H1 (cell line): Measurements from ENCODE around the gene CALCOCO2. TPM values are rescaled to one million over a fixed set of nuclear protein-coding genes. Genes with fewer than 3 reads are reported as not detected.
A peak's percentile ranks its signal among the peaks of the same experiment; 100 is the strongest.

ENCODE experiments used
- CTCF ChIA-PET: fragments of 300-600 bp; sonication (Branson Sonifier 250); formaldehyde crosslinking; loops from one replicate; lab custom pipeline; 2021; ENCODE audit not compliant: partially characterized antibody; lab: Charles Lee
- POLR2A ChIA-PET: fragments of 300-600 bp; sonication (Branson Sonifier 250); formaldehyde crosslinking; loops from one replicate; lab custom pipeline; 2021; ENCODE audit warnings: inconsistent platforms; ENCODE audit not compliant: partially characterized antibody; lab: Charles Lee
- DNase-seq, 2 experiments: peaks; one replicate each; pipeline versions ENCODE4 v3.0.0 to v3.0.0-alpha.2; 2010 to 2022; ENCODE audit warnings: low spot score in 2 of 2, low read depth in 1 of 2, mixed read lengths in 1 of 2
- FAIRE-seq: peaks from 2 replicates; lab custom pipeline; 2011; peaks lifted over from hg19 to GRCh38; lab: Jason Lieb, UNC
- H2AFZ ChIP-seq: 2 replicates; pipeline ENCODE4 v1.8.1; 2012; ENCODE audit warnings: low read length, inconsistent platforms
- H2AK5ac ChIP-seq: 2 replicates; pipeline ENCODE4 v1.6.1; 2013; ENCODE audit warnings: low read depth, low read length
- H2BK120ac ChIP-seq: replicated peaks from 2 replicates; pipeline ENCODE3; 2013; ENCODE audit warnings: low read depth, low read length, inconsistent platforms
- H2BK12ac ChIP-seq: 2 replicates; pipeline ENCODE4 v1.6.1; 2013; ENCODE audit warnings: low read depth, low read length
- H2BK15ac ChIP-seq: 2 replicates; pipeline ENCODE4 v1.6.1; 2013; ENCODE audit warnings: low read length
- H2BK20ac ChIP-seq: 2 replicates; pipeline ENCODE4 v1.6.1; 2013; ENCODE audit warnings: low read length
- H2BK5ac ChIP-seq: 2 replicates; pipeline ENCODE4 v1.6.1; 2013; ENCODE audit warnings: low read depth, low read length
- H3K14ac ChIP-seq: 2 replicates; pipeline ENCODE4 v1.6.1; 2013; ENCODE audit warnings: inconsistent platforms; ENCODE audit not compliant: insufficient read length
- H3K18ac ChIP-seq: 2 replicates; pipeline ENCODE4 v1.6.1; 2013; ENCODE audit warnings: low read length; ENCODE audit errors: extremely low read depth
- H3K23ac ChIP-seq: 2 replicates; pipeline ENCODE4 v1.6.1; 2013; ENCODE audit warnings: inconsistent platforms; ENCODE audit not compliant: insufficient read length
- H3K23me2 ChIP-seq: 2 replicates; pipeline ENCODE4 v1.6.1; 2013; ENCODE audit warnings: low read depth, low read length
- H3K27ac ChIP-seq: 2 replicates; pipeline ENCODE4 v1.6.1; 2011; ENCODE audit warnings: low read depth, low read length, inconsistent platforms
- H3K27me3 ChIP-seq, 4 experiments: replicated peaks in 1 of 4; 1 replicate in 1 of 4; 2 replicates in 3 of 4; pipeline versions ENCODE4 v1.6.1 to v1.8.1; 2011 to 2013; ENCODE audit warnings: low read length in 3 of 4, mild to moderate bottlenecking in 3 of 4, inconsistent platforms in 2 of 4, mixed read lengths in 2 of 4, moderate library complexity in 1 of 4; ENCODE audit not compliant: control insufficient read depth in 3 of 4, insufficient read depth in 3 of 4; ENCODE audit errors: extremely low read depth in 1 of 4
- H3K36me3 ChIP-seq, 4 experiments: 2 replicates each; pipeline versions ENCODE4 v1.6.1 to v1.8.1; 2011 to 2013; ENCODE audit warnings: mild to moderate bottlenecking in 4 of 4, low read length in 3 of 4, moderate library complexity in 2 of 4, control low read depth in 1 of 4, inconsistent platforms in 1 of 4; ENCODE audit not compliant: insufficient read depth in 4 of 4, control insufficient read depth in 2 of 4
- H3K4ac ChIP-seq: replicated peaks from 2 replicates; pipeline ENCODE3; 2013; ENCODE audit warnings: low read length, low read depth, mixed read lengths, inconsistent platforms; ENCODE audit not compliant: insufficient read length
- H3K4me1 ChIP-seq, 4 experiments: replicated peaks in 1 of 4; 1 replicate in 1 of 4; 2 replicates in 3 of 4; pipeline versions ENCODE4 v1.6.1 to v1.8.1; 2011 to 2013; ENCODE audit warnings: low read length in 3 of 4, inconsistent platforms in 2 of 4, mixed read lengths in 1 of 4; ENCODE audit not compliant: insufficient read depth in 4 of 4, control insufficient read depth in 3 of 4
- H3K4me2 ChIP-seq, 2 experiments: 2 replicates each; pipeline versions ENCODE4 v1.6.1 to v1.8.1; 2011 to 2013; ENCODE audit warnings: low read depth in 2 of 2, low read length in 2 of 2, control low read depth in 1 of 2, inconsistent platforms in 1 of 2, mild to moderate bottlenecking in 1 of 2; ENCODE audit not compliant: insufficient read depth in 1 of 2
- H3K4me3 ChIP-seq, 4 experiments: fragments of 200-600, 300-600 bp in 1 of 4; sonication (generic), shearing (Covaris generic), sonication (Bioruptor Twin) in 1 of 4; 2 replicates each; pipeline versions ENCODE4 v1.5.1 to v1.8.1; 2011 to 2016; ENCODE audit warnings: low read length in 4 of 4, low read depth in 3 of 4, control low read depth in 2 of 4, inconsistent platforms in 2 of 4, mild to moderate bottlenecking in 2 of 4, mixed read lengths in 1 of 4, moderate library complexity in 1 of 4; ENCODE audit not compliant: insufficient read depth in 2 of 4; ENCODE audit errors: extremely low read depth in 1 of 4
- H3K56ac ChIP-seq: replicated peaks from 2 replicates; pipeline ENCODE3; 2013; ENCODE audit warnings: low read depth, mild to moderate bottlenecking, mixed read lengths, low read length, inconsistent platforms; ENCODE audit not compliant: insufficient read length
- H3K79me1 ChIP-seq: 2 replicates; pipeline ENCODE4 v1.6.1; 2013; ENCODE audit warnings: low read depth, low read length, control low read depth
- H3K79me2 ChIP-seq, 2 experiments: 2 replicates each; pipeline versions ENCODE4 v1.6.1 to v1.8.1; 2012 to 2013; ENCODE audit warnings: low read length in 2 of 2, mild to moderate bottlenecking in 2 of 2, inconsistent platforms in 1 of 2; ENCODE audit not compliant: insufficient read depth in 2 of 2, control insufficient read depth in 1 of 2
- H3K9ac ChIP-seq, 4 experiments: replicated peaks in 1 of 4; 1 replicate in 1 of 4; 2 replicates in 3 of 4; pipeline versions ENCODE4 v1.6.1 to v1.8.1; 2011 to 2013; ENCODE audit warnings: low read depth in 3 of 4, low read length in 3 of 4, control low read depth in 2 of 4, mild to moderate bottlenecking in 2 of 4, moderate library complexity in 2 of 4, inconsistent platforms in 1 of 4; ENCODE audit errors: extremely low read depth in 1 of 4
- H3K9me3 ChIP-seq, 2 experiments: 2 replicates each; pipeline versions ENCODE4 v1.6.1 to v1.8.1; 2012 to 2013; ENCODE audit warnings: mild to moderate bottlenecking in 2 of 2, moderate library complexity in 2 of 2, control low read depth in 1 of 2, inconsistent platforms in 1 of 2, low read depth in 1 of 2, low read length in 1 of 2, mixed read lengths in 1 of 2; ENCODE audit not compliant: insufficient read depth in 2 of 2
- H4K20me1 ChIP-seq, 2 experiments: replicated peaks in 1 of 2; 2 replicates each; pipeline versions ENCODE3 to v1.8.1; 2011 to 2013; ENCODE audit warnings: inconsistent platforms in 2 of 2, low read length in 2 of 2, mild to moderate bottlenecking in 1 of 2; ENCODE audit not compliant: insufficient read depth in 2 of 2, control insufficient read depth in 1 of 2
- H4K5ac ChIP-seq: 2 replicates; pipeline ENCODE4 v1.6.1; 2013; ENCODE audit warnings: low read length, low read depth, mixed read lengths, inconsistent platforms; ENCODE audit not compliant: insufficient read length
- H4K8ac ChIP-seq: 2 replicates; pipeline ENCODE4 v1.8.0; 2013; ENCODE audit warnings: mild to moderate bottlenecking, moderate library complexity, low read length, inconsistent platforms; ENCODE audit not compliant: insufficient read depth; ENCODE audit errors: extremely low read depth
- H4K91ac ChIP-seq: replicated peaks from 2 replicates; pipeline ENCODE3; 2013; ENCODE audit warnings: low read length, mixed read lengths, inconsistent platforms; ENCODE audit not compliant: insufficient read length
- BCL11A ChIP-seq, 2 experiments: IDR thresholded peaks; one replicate each; pipeline ENCODE4 v1.6.1; 2011; ENCODE audit warnings: low read depth in 2 of 2, low read length in 2 of 2, mild to moderate bottlenecking in 2 of 2
- CHD1 ChIP-seq: IDR thresholded peaks from 2 replicates; pipeline ENCODE4 v1.6.1; 2012; ENCODE audit warnings: low read depth, low read length, improper control_type of control experiment
- JUND ChIP-seq: IDR thresholded peaks from 2 replicates; pipeline ENCODE4 v1.6.1; 2011; ENCODE audit warnings: mild to moderate bottlenecking, improper control_type of control experiment, low read length
- SIN3A ChIP-seq, 2 experiments: IDR thresholded peaks in 1 of 2; conservative IDR thresholded peaks in 1 of 2; 2 replicates each; pipeline ENCODE4 v1.6.1; 2011 to 2012; ENCODE audit warnings: low read length in 2 of 2, improper control_type of control experiment in 1 of 2, low read depth in 1 of 2, mild to moderate bottlenecking in 1 of 2
- WGBS, 2 experiments: shearing (Covaris generic) in 1 of 2; methylation state at CpG; one replicate each; pipeline versions ENCODE4 v1.1.6 to v1.1.7; 2013 to 2015; ENCODE audit warnings: low lambda C conversion rate in 2 of 2, mixed read lengths in 2 of 2, inconsistent platforms in 1 of 2, low coverage in 1 of 2, missing lambda C conversion rate in 1 of 2; ENCODE audit not compliant: insufficient replicate concordance in 2 of 2, insufficient coverage in 1 of 2, insufficient read length in 1 of 2; ENCODE audit errors: extremely low coverage in 1 of 2, missing lambda C conversion rate in 1 of 2; 5-methylcytosine and 5-hydroxymethylcytosine counted together
- long read RNA-seq, 2 experiments: library from RNA in 1 of 2; library from capped mRNA in 1 of 2; stranded (forward); transcript quantifications; one replicate each; pipeline ENCODE4 v2.0.0, GENCODE V29; 2021; ENCODE audit warnings: inconsistent platforms in 1 of 2
- polyA minus RNA-seq, 3 experiments: library from RNA; depleted of rRNA, polyadenylated mRNA; stranded (reverse); fragments of >200 nt; gene quantifications; 1 replicate in 2 of 3; 2 replicates in 1 of 3; pipeline ENCODE4 v1.2.3, GENCODE V29; 2011
- polyA plus RNA-seq, 7 experiments: library from polyadenylated mRNA; depleted of rRNA in 3 of 7; stranded (reverse) in 5 of 7; unstranded in 2 of 7; fragments of >200 nt in 5 of 7; fragments of 200-250 nt in 2 of 7; gene quantifications; 1 replicate in 5 of 7; 2 replicates in 1 of 7; 4 replicates in 1 of 7; pipeline versions ENCODE4 v1.2.1 to v1.2.3, GENCODE V29; 2011 to 2013; ENCODE audit warnings: missing spikeins in 2 of 7, mixed read lengths in 2 of 7
- total RNA-seq: library from RNA; stranded (reverse); fragmentation: NEBNext Ultra II Directional; extraction: Animal tissue kit (Norgen Biotek cat#: 25700); gene quantifications from 2 replicates; pipeline ENCODE4 v1.2.1, GENCODE V29; 2021
- TF ChIP-seq, protein P1 (sequence below): IDR thresholded peaks from 2 replicates; pipeline ENCODE4 v1.6.1; 2011; ENCODE audit warnings: low read length, improper control_type of control experiment

The CALCOCO2 gene, protein sequence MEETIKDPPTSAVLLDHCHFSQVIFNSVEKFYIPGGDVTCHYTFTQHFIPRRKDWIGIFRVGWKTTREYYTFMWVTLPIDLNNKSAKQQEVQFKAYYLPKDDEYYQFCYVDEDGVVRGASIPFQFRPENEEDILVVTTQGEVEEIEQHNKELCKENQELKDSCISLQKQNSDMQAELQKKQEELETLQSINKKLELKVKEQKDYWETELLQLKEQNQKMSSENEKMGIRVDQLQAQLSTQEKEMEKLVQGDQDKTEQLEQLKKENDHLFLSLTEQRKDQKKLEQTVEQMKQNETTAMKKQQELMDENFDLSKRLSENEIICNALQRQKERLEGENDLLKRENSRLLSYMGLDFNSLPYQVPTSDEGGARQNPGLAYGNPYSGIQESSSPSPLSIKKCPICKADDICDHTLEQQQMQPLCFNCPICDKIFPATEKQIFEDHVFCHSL
- total RNA-seq (27.7 and 31.8 TPM in 2 replicates), polyA plus RNA-seq (2011; rRNA removed) (9.5 and 12.1 TPM in 2 replicates), polyA minus RNA-seq (2011; rRNA and poly(A)+ RNA removed) (50.5 and 67.3 TPM in 2 replicates)
- polyA plus RNA-seq (2011; cell fraction: cytosol; rRNA removed), result 15.2 TPM
- 25.9 TPM for polyA plus RNA-seq (2011; cell fraction: nucleus; rRNA removed)
- polyA plus RNA-seq (2012, experiment 1 of 2), result 21.1 to 45.2 TPM (median 25.7 TPM) in 4 replicates
- polyA plus RNA-seq (2012, experiment 2 of 2), result 1.4 TPM
- 16.6 TPM for polyA plus RNA-seq (2013, experiment 1 of 2)
- polyA plus RNA-seq (2013, experiment 2 of 2), result 16.6 TPM
- polyA minus RNA-seq (2011; cell fraction: cytosol; rRNA and poly(A)+ RNA removed), result 18.8 TPM
- 23.1 TPM for polyA minus RNA-seq (2011; cell fraction: nucleus; rRNA and poly(A)+ RNA removed)
- long read RNA-seq, experiment 1, partial matches to known transcripts, result 5 of 6 reads
- long read RNA-seq, experiment 1, other reads (novel, unspliced or antisense), result 1 of 6 reads
- long read RNA-seq, experiment 2, transcript CALCOCO2-201 (13 exons, 3,682 nt), result major isoform, 21 of 23 reads
- long read RNA-seq, experiment 2, partial matches to known transcripts, result 1 of 23 reads
- long read RNA-seq, experiment 2, other reads (novel, unspliced or antisense), result 1 of 23 reads

DNA sequence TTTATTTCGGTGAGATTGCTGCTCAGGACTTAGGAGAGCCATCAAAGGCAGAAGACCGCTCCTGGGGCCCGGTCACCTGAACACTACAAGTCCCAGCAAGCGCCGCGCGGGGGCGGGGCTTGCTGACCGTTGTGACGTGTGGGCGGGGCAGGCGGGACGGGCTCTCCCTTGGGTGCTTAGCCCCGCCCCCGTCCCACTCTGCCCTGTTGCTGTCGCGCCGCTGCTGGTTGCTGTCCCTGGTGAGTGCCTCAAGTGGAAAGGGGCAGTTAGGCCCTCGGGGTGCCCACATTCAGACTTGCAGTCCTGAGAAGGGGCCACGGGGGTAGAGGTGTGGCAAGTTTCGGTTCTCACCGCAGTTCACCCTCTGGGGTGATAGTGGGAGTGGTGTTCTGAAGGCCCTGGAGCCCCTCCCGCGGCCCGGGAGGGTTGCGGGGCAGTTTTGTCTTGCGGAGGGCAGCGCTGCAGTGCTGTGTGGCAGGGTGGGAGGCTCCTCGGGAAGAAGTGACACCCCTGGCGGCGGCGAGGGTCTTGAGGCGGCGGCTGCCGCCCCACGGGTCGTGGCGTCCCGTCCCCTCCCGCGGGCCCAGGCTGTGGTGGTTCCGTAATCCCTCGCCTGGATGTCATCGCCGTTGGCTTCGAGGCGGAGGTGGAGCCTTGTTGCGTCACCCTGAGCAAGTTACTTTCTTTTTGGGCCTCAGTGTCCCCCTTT is at the start of gene CALCOCO2:
Gene CALCOCO2, plus strand, starts transcription at position 196 of the 709 bp plus-strand sequence. CDS start 10,673 bp downstream, outside the sequence.
- Histone ChIP-seq H2BK5ac (peak within 1 kb of the TSS; percentile 57; the same call in 1 of the 2 replicates), H3K36me3 (no peaks in the 10 kb centered on the region), H2BK20ac (no peak within 1 kb of the TSS), H3K79me1 (no peaks in the 10 kb centered on the region), H3K23ac (no peak within 1 kb of the TSS), H4K91ac (no peak within 1 kb of the TSS), H4K8ac (peak within 1 kb of the TSS; percentile 31; the same call in 1 of the 2 replicates), H3K9ac (peak within 1 kb of the TSS in 3 of 4 experiments; percentile 6 to 42 (median 27); a peak in 3 of 7 replicates), H3K14ac (no peak within 1 kb of the TSS), H3K56ac (no peak within 1 kb of the TSS), H2BK120ac (no peak within 1 kb of the TSS), H3K79me2 (no peaks in the 10 kb centered on the region), H2BK15ac (no peak within 1 kb of the TSS), H3K4me3 (peak within 1 kb of the TSS; percentile 50 to 96 (median 76)), H3K18ac (no peak within 1 kb of the TSS; the same call in 1 of the 2 replicates), H3K27ac (no peak within 1 kb of the TSS), H2AK5ac (no peak within 1 kb of the TSS), H3K4me1 (peaks cover 0 to 4% (median 0%) of the 10 kb centered on the region in 4 experiments; a peak in 2 of 7 replicates), H3K27me3 (no peaks in the 10 kb centered on the region), H3K23me2 (peaks cover 3% of the 10 kb centered on the region; the same call in 1 of the 2 replicates), H4K5ac (no peak within 1 kb of the TSS), H4K20me1 (no peaks in the 10 kb centered on the region), H2BK12ac (peak within 1 kb of the TSS; percentile 71), H3K9me3 (no peaks in the 10 kb centered on the region), H3K4ac (no peak within 1 kb of the TSS), H3K4me2 (peak within 1 kb of the TSS; percentile 74 to 79), H2AFZ (peak within 1 kb of the TSS; percentile 31)
- ChIA-PET POLR2A (interaction anchor here (1.1 to 2.5 kb wide), 3 partner anchors 13 to 72 kb away, joined by 3 to 16 read pairs (median 4); partner anchors contain the start of gene TTLL6), CTCF (interaction anchor here (0.7 to 88.5 kb wide), 6 partner anchors 13 to 153 kb away, joined by 3 to 2590 read pairs (median 6); partner anchors contain the start of gene ATP5MC1)
- WGBS, 2 experiments, result 2% methylated on average over 44 of the region's 48 CpGs; no CpG with 5 or more reads in 1 of the 2 experiments
- FAIRE-seq (no peak), DNase-seq (peak; percentile 60 to 87)
- TF ChIP-seq CHD1 (no peak), BCL11A (IDR thresholded peaks at IDR 0.05; ENCODE audit: low read depth in 2 of 2, low read length in 2 of 2) (no peak), SIN3A (conservative IDR thresholded peaks at IDR 0.05 in 1 of 2, IDR thresholded peaks at IDR 0.05 in 1 of 2; ENCODE audit: low read depth in 1 of 2, low read length in 2 of 2) (peak in 1 of 2 experiments; percentile 63; a peak in 2 of 4 replicates), JUND (no peak)
- TF ChIP-seq, protein P1, sequence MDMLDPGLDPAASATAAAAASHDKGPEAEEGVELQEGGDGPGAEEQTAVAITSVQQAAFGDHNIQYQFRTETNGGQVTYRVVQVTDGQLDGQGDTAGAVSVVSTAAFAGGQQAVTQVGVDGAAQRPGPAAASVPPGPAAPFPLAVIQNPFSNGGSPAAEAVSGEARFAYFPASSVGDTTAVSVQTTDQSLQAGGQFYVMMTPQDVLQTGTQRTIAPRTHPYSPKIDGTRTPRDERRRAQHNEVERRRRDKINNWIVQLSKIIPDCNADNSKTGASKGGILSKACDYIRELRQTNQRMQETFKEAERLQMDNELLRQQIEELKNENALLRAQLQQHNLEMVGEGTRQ, result no peak
